Measurements from ENCODE around the gene BSG. TPM values are rescaled to one million over a fixed set of nuclear protein-coding genes. Genes with fewer than 3 reads are reported as not detected.

BSG gene
- polyA plus RNA-seq, 1 donor from 2014 or later: 209 TPM

DNA sequence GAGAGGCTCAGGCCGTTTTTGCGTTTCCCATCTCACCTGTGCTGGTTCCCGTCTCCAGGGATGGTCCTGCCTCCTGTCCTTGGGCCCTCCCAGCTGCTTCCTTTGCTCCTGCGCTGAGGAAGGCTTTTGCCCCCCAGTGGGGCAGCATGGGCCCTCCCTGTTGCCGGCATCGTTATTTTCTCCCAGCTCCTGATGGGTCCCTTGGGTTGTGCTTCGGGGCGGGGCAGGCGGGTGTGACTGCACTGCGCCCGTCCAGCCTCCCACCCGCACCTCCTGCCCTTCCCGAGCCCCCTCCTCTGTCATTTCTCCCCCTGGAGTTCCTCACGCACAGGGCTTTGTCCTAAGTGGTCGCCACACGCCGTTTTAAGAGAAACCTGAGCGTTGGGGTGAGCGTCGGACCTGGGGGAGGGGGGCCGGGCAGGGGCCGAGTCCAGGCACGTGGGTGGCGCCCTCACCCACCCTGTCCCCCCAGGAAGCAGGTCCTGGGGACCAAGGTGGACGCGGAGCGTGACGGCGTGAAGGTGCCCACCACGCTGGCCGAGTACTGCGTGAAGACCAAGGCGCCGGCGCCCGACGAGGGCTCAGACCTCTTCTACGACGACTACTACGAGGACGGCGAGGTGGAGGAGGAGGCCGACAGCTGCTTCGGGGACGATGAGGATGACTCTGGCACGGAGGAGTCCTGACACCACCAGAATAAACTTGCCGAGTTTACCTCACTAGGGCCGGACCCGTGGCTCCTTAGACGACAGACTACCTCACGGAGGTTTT lies 31.3 kb upstream of the BSG start:
- H2AFZ ChIP-seq (ENCODE audit: low read depth, low read length): no peak overlapping the region
- H3K9ac ChIP-seq (ENCODE audit: low read length): no peak overlapping the region
- no peaks in the 10 kb centered on the region for H3K9me2 ChIP-seq (ENCODE audit: insufficient read depth, low read length)
- H3F3A ChIP-seq (ENCODE audit: insufficient read depth, low read length, poor library complexity, severe bottlenecking): no peaks in the 10 kb centered on the region
- H3K27me3 ChIP-seq (ENCODE audit: insufficient read depth, low read depth, low read length): no peaks in the 10 kb centered on the region
- no peaks in the 10 kb centered on the region for H3K79me2 ChIP-seq (replicated peaks; ENCODE audit: insufficient read depth, low read length)
- no peaks in the 10 kb centered on the region for H4K20me1 ChIP-seq (ENCODE audit: insufficient read depth)
- no peak overlapping the region for H3K4me2 ChIP-seq (ENCODE audit: low read length)
- no peaks in the 10 kb centered on the region for H3K36me3 ChIP-seq (ENCODE audit: insufficient read depth, low read length)
- no peaks in the 10 kb centered on the region for H3K9me3 ChIP-seq (ENCODE audit: low read length)
- TF ChIP-seq TAF1 (IDR thresholded peaks at IDR 0.05; ENCODE audit: low read depth) (no peak), RAD21 (conservative IDR thresholded peaks at IDR 0.05) (no peak), EZH2 (IDR thresholded peaks at IDR 0.05; ENCODE audit: borderline replicate concordance, insufficient read depth, low read length, poor library complexity, severe bottlenecking) (no peak), MXI1 (conservative IDR thresholded peaks at IDR 0.05; ENCODE audit: poor library complexity, severe bottlenecking) (no peak), EP300 (conservative IDR thresholded peaks at IDR 0.05; ENCODE audit: poor library complexity, severe bottlenecking) (no peak), SMC3 (conservative IDR thresholded peaks at IDR 0.05; ENCODE audit: poor library complexity) (no peak), POLR2AphosphoS5 (IDR thresholded peaks at IDR 0.05) (no peak)
- TF ChIP-seq, protein P1, sequence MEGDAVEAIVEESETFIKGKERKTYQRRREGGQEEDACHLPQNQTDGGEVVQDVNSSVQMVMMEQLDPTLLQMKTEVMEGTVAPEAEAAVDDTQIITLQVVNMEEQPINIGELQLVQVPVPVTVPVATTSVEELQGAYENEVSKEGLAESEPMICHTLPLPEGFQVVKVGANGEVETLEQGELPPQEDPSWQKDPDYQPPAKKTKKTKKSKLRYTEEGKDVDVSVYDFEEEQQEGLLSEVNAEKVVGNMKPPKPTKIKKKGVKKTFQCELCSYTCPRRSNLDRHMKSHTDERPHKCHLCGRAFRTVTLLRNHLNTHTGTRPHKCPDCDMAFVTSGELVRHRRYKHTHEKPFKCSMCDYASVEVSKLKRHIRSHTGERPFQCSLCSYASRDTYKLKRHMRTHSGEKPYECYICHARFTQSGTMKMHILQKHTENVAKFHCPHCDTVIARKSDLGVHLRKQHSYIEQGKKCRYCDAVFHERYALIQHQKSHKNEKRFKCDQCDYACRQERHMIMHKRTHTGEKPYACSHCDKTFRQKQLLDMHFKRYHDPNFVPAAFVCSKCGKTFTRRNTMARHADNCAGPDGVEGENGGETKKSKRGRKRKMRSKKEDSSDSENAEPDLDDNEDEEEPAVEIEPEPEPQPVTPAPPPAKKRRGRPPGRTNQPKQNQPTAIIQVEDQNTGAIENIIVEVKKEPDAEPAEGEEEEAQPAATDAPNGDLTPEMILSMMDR (IDR thresholded peaks at IDR 0.05; ENCODE audit: poor library complexity, severe bottlenecking): no peak
- TF ChIP-seq, protein P2, sequence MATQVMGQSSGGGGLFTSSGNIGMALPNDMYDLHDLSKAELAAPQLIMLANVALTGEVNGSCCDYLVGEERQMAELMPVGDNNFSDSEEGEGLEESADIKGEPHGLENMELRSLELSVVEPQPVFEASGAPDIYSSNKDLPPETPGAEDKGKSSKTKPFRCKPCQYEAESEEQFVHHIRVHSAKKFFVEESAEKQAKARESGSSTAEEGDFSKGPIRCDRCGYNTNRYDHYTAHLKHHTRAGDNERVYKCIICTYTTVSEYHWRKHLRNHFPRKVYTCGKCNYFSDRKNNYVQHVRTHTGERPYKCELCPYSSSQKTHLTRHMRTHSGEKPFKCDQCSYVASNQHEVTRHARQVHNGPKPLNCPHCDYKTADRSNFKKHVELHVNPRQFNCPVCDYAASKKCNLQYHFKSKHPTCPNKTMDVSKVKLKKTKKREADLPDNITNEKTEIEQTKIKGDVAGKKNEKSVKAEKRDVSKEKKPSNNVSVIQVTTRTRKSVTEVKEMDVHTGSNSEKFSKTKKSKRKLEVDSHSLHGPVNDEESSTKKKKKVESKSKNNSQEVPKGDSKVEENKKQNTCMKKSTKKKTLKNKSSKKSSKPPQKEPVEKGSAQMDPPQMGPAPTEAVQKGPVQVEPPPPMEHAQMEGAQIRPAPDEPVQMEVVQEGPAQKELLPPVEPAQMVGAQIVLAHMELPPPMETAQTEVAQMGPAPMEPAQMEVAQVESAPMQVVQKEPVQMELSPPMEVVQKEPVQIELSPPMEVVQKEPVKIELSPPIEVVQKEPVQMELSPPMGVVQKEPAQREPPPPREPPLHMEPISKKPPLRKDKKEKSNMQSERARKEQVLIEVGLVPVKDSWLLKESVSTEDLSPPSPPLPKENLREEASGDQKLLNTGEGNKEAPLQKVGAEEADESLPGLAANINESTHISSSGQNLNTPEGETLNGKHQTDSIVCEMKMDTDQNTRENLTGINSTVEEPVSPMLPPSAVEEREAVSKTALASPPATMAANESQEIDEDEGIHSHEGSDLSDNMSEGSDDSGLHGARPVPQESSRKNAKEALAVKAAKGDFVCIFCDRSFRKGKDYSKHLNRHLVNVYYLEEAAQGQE (IDR thresholded peaks at IDR 0.05; ENCODE audit: borderline replicate concordance): no peak
- no peak overlapping the region for H3K27ac ChIP-seq (ENCODE audit: low read length)
- H3K4me3 ChIP-seq (ENCODE audit: low read length): no peak overlapping the region

- H3K36me3 ChIP-seq (ENCODE audit: insufficient read depth, low read length): no peaks in the 10 kb centered on the region
- no peaks in the 10 kb centered on the region for H3K9me2 ChIP-seq (ENCODE audit: insufficient read depth, low read length)
- H3K79me2 ChIP-seq (replicated peaks; ENCODE audit: insufficient read depth, low read length): no peaks in the 10 kb centered on the region
- H4K20me1 ChIP-seq (ENCODE audit: insufficient read depth): no peaks in the 10 kb centered on the region
- no peaks in the 10 kb centered on the region for H3K9me3 ChIP-seq (ENCODE audit: low read length)
- TF ChIP-seq, protein P2 (IDR thresholded peaks at IDR 0.05; ENCODE audit: borderline replicate concordance): no peak
- TF ChIP-seq, protein P1 (IDR thresholded peaks at IDR 0.05; ENCODE audit: poor library complexity, severe bottlenecking): no peak
- TF ChIP-seq RAD21 (conservative IDR thresholded peaks at IDR 0.05) (no peak), POLR2AphosphoS5 (IDR thresholded peaks at IDR 0.05) (no peak), SMC3 (conservative IDR thresholded peaks at IDR 0.05; ENCODE audit: poor library complexity) (no peak), EZH2 (IDR thresholded peaks at IDR 0.05; ENCODE audit: borderline replicate concordance, insufficient read depth, low read length, poor library complexity, severe bottlenecking) (no peak), EP300 (conservative IDR thresholded peaks at IDR 0.05; ENCODE audit: poor library complexity, severe bottlenecking) (no peak), MXI1 (conservative IDR thresholded peaks at IDR 0.05; ENCODE audit: poor library complexity, severe bottlenecking) (no peak), TAF1 (IDR thresholded peaks at IDR 0.05; ENCODE audit: low read depth) (no peak)
- no peak overlapping the region for H2AFZ ChIP-seq (ENCODE audit: low read depth, low read length)
- H3K27ac ChIP-seq (ENCODE audit: low read length): no peak overlapping the region
- H3K4me2 ChIP-seq (ENCODE audit: low read length): no peak overlapping the region
- H3K9ac ChIP-seq (ENCODE audit: low read length): no peak overlapping the region
- H3K27me3 ChIP-seq (ENCODE audit: insufficient read depth, low read depth, low read length): no peaks in the 10 kb centered on the region
- no peaks in the 10 kb centered on the region for H3F3A ChIP-seq (ENCODE audit: insufficient read depth, low read length, poor library complexity, severe bottlenecking)
- no peak overlapping the region for H3K4me3 ChIP-seq (ENCODE audit: low read length)
Measured at GRCh38 chr19:541699-542098, 30.7 kb upstream of the BSG start.

Data from neural cell (in vitro differentiated cells).